ENCODE data around the gene RPS27A. TPM values are rescaled to one million over a fixed set of nuclear protein-coding genes. Genes with fewer than 3 reads are reported as not detected.

The RPS27A gene
- total and polyA plus RNA-seq, 3 donors from 2014 or later = 371 to 857 (median 618) TPM

DNA sequence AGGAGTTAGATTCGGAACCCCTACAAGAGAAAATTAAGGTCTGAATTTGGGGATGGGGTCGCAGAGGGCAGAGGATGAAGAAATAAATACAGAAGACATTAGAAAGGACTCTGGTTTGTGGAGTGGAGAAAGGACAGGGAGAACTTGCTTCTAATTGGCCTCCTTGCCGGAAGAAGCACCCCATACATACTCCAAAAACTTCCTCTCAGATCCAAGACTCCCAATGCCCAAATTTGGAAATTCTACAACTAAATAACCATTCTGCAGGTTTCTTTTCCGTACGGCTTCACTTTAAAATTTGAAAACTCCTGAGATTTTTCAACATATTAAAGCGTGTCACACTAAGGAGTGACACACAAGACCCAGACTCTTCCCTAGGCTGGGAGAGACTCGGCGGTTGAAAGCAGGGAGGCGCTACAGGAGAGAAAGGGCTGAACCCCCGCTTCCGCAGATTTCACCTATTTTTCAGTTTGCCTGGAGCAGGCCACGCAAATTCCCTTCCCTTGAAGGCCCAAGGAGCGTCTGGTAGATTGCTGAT lies 873 bp upstream of the RPS27A start:
- Histone ChIP-seq H3K36me3 (ENCODE audit: low read depth, missing control alignments) (no peaks in the 10 kb centered on the region), H3K4me3 (peak overlapping the region; percentile 95 to 96), H3K27ac (peak overlapping the region; percentile 95 to 98), H3K27me3 (no peaks in the 10 kb centered on the region), H3K4me1 (peaks cover 11% of the 10 kb centered on the region), H3K9me3 (no peaks in the 10 kb centered on the region)
- WGBS, 2 donors = 4 to 6% methylated on average over 13 of the region's 13 CpGs
- intact Hi-C loops (cut with DNase I; ENCODE audit: low total_unique reads) = no loop called here
- DNase-seq = no peak
- TF ChIP-seq, protein P1, sequence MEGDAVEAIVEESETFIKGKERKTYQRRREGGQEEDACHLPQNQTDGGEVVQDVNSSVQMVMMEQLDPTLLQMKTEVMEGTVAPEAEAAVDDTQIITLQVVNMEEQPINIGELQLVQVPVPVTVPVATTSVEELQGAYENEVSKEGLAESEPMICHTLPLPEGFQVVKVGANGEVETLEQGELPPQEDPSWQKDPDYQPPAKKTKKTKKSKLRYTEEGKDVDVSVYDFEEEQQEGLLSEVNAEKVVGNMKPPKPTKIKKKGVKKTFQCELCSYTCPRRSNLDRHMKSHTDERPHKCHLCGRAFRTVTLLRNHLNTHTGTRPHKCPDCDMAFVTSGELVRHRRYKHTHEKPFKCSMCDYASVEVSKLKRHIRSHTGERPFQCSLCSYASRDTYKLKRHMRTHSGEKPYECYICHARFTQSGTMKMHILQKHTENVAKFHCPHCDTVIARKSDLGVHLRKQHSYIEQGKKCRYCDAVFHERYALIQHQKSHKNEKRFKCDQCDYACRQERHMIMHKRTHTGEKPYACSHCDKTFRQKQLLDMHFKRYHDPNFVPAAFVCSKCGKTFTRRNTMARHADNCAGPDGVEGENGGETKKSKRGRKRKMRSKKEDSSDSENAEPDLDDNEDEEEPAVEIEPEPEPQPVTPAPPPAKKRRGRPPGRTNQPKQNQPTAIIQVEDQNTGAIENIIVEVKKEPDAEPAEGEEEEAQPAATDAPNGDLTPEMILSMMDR (IDR thresholded peaks at IDR 0.05) = no peak
- TF ChIP-seq POLR2A (IDR thresholded peaks at IDR 0.05) = no peak

DNA sequence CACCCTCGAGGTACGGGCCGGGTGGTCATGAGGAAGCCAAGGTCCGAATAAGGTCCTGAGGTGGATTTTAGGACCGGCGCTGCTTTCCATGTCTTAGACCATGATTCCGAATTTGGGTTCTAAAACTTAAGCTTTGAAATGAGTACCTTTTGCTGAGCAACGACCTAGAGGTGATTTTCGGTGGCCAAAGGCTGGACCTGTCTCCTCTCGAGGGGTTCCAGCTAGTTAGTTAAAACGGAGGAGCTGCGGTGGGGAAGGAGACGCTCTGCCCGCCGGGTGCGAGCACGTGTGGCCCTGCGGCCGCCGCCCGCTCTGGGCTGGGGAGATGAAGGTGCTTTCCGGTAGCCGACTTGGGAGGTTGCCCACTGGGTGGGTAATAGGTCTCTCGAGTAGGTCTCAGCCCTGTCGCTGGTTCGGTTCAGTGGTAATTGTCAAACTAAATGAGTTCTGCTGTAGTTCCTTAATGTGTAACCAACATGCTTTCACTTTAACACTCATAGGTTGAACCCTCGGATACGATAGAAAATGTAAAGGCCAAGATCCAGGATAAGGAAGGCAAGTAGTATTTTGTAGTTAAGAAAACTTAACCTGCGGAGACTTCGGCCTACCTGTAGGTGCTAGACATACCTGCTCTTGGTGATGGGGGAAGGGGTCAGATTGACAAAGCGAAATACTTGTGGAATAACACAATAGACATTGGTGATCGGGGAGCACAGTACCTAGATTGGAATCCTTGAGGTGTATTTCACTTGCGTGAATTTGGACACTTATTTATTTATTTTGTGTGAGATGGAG lies 572 bp downstream of the RPS27A start:
- H3K9me3 ChIP-seq = no peaks in the 10 kb centered on the region
- peaks cover 11% of the 10 kb centered on the region for H3K4me1 ChIP-seq
- intact Hi-C loops (cut with DNase I; ENCODE audit: low total_unique reads) = no loop called here
- no peaks in the 10 kb centered on the region for H3K36me3 ChIP-seq (ENCODE audit: low read depth, missing control alignments)
- WGBS, 2 donors = 3 to 8% methylated on average over 15 to 33 of the region's 33 CpGs
- peak; percentile 42 for DNase-seq
- peak overlapping the region; percentile 95 to 96 for H3K4me3 ChIP-seq
- TF ChIP-seq, protein P1 (IDR thresholded peaks at IDR 0.05) = no peak
- no peak for TF ChIP-seq POLR2A (IDR thresholded peaks at IDR 0.05)
- peak overlapping the region; percentile 95 to 98 for H3K27ac ChIP-seq
- H3K27me3 ChIP-seq = no peaks in the 10 kb centered on the region

DNA sequence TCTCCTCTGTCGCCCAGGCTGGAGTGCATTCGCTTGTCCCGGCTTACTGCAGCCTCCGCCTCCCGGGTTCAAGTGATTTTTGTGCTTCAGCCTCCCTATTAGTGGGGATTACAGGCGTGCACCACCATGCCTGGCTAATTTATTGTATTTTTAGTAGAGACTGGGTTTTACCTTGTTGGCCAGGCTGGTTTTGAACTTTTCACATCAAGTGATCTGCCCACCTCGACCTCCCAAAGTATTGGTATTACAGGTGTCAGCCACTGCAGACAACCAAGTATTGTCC lies 1.1 kb downstream of the RPS27A start:
- DNase-seq = no peak
- TF ChIP-seq POLR2A (IDR thresholded peaks at IDR 0.05) = no peak
- TF ChIP-seq, protein P1 (IDR thresholded peaks at IDR 0.05) = no peak
- 48 to 56% methylated on average over 7 of the region's 7 CpGs for WGBS, 2 donors
- H3K4me3 ChIP-seq = peak overlapping the region; percentile 95 to 96
- H3K9me3 ChIP-seq = no peaks in the 10 kb centered on the region
- peaks cover 11% of the 10 kb centered on the region for H3K4me1 ChIP-seq
- no peaks in the 10 kb centered on the region for H3K27me3 ChIP-seq
- no peaks in the 10 kb centered on the region for H3K36me3 ChIP-seq (ENCODE audit: low read depth, missing control alignments)
- intact Hi-C loops (cut with DNase I; ENCODE audit: low total_unique reads) = no loop called here
- peak overlapping the region in 1 of 2 donors; percentile 95 for H3K27ac ChIP-seq

DNA sequence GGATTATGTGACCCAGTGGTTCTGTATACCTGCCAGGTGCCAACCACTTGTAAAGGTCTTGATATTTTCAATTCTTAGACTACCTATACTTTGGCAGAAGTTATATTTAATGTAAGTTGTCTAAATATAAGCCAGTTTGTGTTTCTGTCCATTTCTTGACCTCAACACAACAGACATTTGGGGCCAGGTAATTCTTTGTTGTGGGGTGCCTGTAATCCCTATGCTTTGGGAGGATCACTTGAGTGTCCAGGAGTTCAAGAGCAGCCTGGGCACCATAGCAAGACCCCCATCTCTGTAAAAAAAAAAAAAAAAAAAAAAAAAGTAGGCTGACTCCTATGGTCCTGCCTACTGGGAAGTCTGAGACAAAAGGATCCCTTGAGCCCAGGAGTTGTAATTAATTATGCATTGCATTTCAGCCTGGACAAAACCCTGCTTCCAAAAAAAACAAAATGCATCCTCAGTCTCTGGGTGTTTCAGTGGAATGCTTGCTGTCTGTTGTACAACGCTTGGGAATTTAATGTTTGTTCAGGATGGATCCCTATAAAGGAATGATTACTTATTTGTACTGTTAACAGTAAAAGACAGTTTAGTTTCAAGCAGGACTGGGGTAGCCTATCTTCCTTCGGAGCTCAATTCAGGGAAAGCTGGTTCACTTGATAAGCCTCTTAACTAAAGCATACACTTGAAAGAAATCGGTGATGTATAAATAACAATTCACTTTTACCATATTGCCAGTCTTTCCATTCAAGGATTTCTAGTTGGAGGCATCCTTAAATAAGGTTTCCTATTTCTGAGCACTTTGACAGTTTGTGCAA lies 3.4 kb downstream of the RPS27A start:
- intact Hi-C loops (cut with DNase I; ENCODE audit: low total_unique reads) = no loop called here
- Histone ChIP-seq H3K36me3 (ENCODE audit: low read depth, missing control alignments) (no peaks in the 10 kb centered on the region), H3K9me3 (no peaks in the 10 kb centered on the region), H3K27ac (no peak overlapping the region), H3K4me1 (peaks cover 11% of the 10 kb centered on the region), H3K27me3 (no peaks in the 10 kb centered on the region), H3K4me3 (no peak overlapping the region)
- DNase-seq = no peak
- 82 to 88% methylated on average over 3 of the region's 3 CpGs for WGBS, 2 donors
- TF ChIP-seq, protein P1 (IDR thresholded peaks at IDR 0.05) = no peak
- no peak for TF ChIP-seq POLR2A (IDR thresholded peaks at IDR 0.05)
